ENCODE results near the gene APBA1. TPM values are rescaled to one million over a fixed set of nuclear protein-coding genes. Genes with fewer than 3 reads are reported as not detected.

Gene APBA1
- total and polyA plus RNA-seq, 2 of the 4 experiments (the other 2 are of a cell fraction), result 3.8 to 5.1 TPM

- POLR2A ChIA-PET (ENCODE audit: unreplicated experiment), result no interaction called here
- CTCF ChIA-PET, result no interaction called here
Measured at GRCh38 chr9:69385581-69386033, 286.6 kb downstream of the APBA1 start.

More at GRCh38 chr9:69385581-69386033, 286.6 kb downstream of the APBA1 start:
- Histone ChIP-seq H4K5ac (ENCODE audit: low read depth, low read length) (no peak overlapping the region), H3K36me3 (ENCODE audit: control insufficient read depth, insufficient read depth, low read length) (no peaks in the 10 kb centered on the region), H3K9me1 (ENCODE audit: insufficient read depth, low read length) (no peaks in the 10 kb centered on the region), H3K9me3 (ENCODE audit: control insufficient read depth, insufficient read depth, low read length) (no peaks in the 10 kb centered on the region), H3K18ac (ENCODE audit: low read depth, low read length) (no peak overlapping the region), H3K4me3 (ENCODE audit: insufficient read depth, low read depth, low read length) (no peak overlapping the region), H2AK9ac (replicated peaks; ENCODE audit: low read depth, low read length, poor library complexity) (no peak overlapping the region), H3K79me1 (ENCODE audit: low read depth in 1 of 2, low read length in 2 of 2) (no peaks in the 10 kb centered on the region), H2BK5ac (ENCODE audit: low read depth, low read length, poor library complexity, severe bottlenecking) (no peak overlapping the region), H4K8ac (ENCODE audit: low read depth in 2 of 2, low read length in 2 of 2) (no peak overlapping the region), H2BK15ac (ENCODE audit: low read depth, low read length) (no peak overlapping the region), H3K56ac (ENCODE audit: extremely low read depth, insufficient read depth, low read length) (no peak overlapping the region), H3K4me1 (ENCODE audit: control insufficient read depth, insufficient read depth, low read length) (no peaks in the 10 kb centered on the region), H3K23ac (ENCODE audit: low read depth, low read length) (no peak overlapping the region), H3K4ac (ENCODE audit: low read depth, low read length) (no peak overlapping the region), H3K9ac (ENCODE audit: low read depth, low read length) (no peak overlapping the region), H3K4me2 (ENCODE audit: low read depth, low read length) (no peak overlapping the region), H2AFZ (replicated peaks; ENCODE audit: low read length, poor library complexity) (no peak overlapping the region), H4K91ac (ENCODE audit: insufficient read depth, low read depth, low read length) (no peak overlapping the region), H2BK20ac (ENCODE audit: low read depth, low read length) (no peak overlapping the region), H2BK120ac (ENCODE audit: low read depth, low read length) (no peak overlapping the region), H3K14ac (replicated peaks; ENCODE audit: low read depth, low read length) (no peak overlapping the region), H3K27ac (ENCODE audit: insufficient read depth, low read length) (no peak overlapping the region), H2AK5ac (ENCODE audit: low read depth, low read length) (no peak overlapping the region), H3K27me3 (ENCODE audit: control insufficient read depth, insufficient read depth, low read length) (peaks cover 35% of the 10 kb centered on the region), H4K20me1 (ENCODE audit: insufficient read depth, low read length) (no peaks in the 10 kb centered on the region)
- dilution Hi-C loops (cut with HindIII; ENCODE audit: low sequenced_read_pairs, unreplicated experiment), result no loop called here
- intact Hi-C loops (cut with micrococcal nuclease), result no loop called here
- no TSS peak for BruUV-seq (replicated peaks)
- ATAC-seq (ENCODE audit: low read depth), result no peak
- WGBS, 2 experiments (ENCODE audit: extremely low coverage in 2 of 2, insufficient read length in 1 of 2), result no CpG with 5 or more reads among the region's 6 CpGs
- no peak for DNase-seq
- TF ChIP-seq ELK1 (IDR thresholded peaks at IDR 0.05; ENCODE audit: borderline replicate concordance, low read depth, low read length), result no peak
- TF ChIP-seq POLR2A (IDR thresholded peaks at IDR 0.05; ENCODE audit: low read depth, low read length), result no peak
- TF ChIP-seq USF2 (IDR thresholded peaks at IDR 0.05; ENCODE audit: low read depth, low read length), result no peak
- no peak for TF ChIP-seq CTCF (conservative IDR thresholded peaks at IDR 0.05; ENCODE audit: low read depth, low read length)
- TF ChIP-seq MAZ (IDR thresholded peaks at IDR 0.05; ENCODE audit: borderline replicate concordance, low read depth, low read length), result no peak
- no peak for TF ChIP-seq NFE2L2 (IDR thresholded peaks at IDR 0.05; ENCODE audit: low read depth, low read length)
- no peak for TF ChIP-seq RAD21 (IDR thresholded peaks at IDR 0.05; ENCODE audit: low read length)
- no peak for TF ChIP-seq FOS (IDR thresholded peaks at IDR 0.05; ENCODE audit: low read depth, low read length)
- no peak for TF ChIP-seq MXI1 (IDR thresholded peaks at IDR 0.05; ENCODE audit: borderline replicate concordance, low read depth, low read length)
- TF ChIP-seq RFX5 (IDR thresholded peaks at IDR 0.05; ENCODE audit: low read depth, low read length), result no peak
- TF ChIP-seq BHLHE40 (IDR thresholded peaks at IDR 0.05; ENCODE audit: low read depth, low read length), result no peak
- TF ChIP-seq RCOR1 (IDR thresholded peaks at IDR 0.05; ENCODE audit: insufficient replicate concordance, low read length), result no peak
- TF ChIP-seq CEBPB (IDR thresholded peaks at IDR 0.05; ENCODE audit: low read depth, low read length), result no peak
- no peak for TF ChIP-seq SMC3 (IDR thresholded peaks at IDR 0.05; ENCODE audit: low read depth, low read length)
- TF ChIP-seq MAFK (IDR thresholded peaks at IDR 0.05; ENCODE audit: low read depth, low read length), result no peak
- no peak for TF ChIP-seq CHD1 (IDR thresholded peaks at IDR 0.05; ENCODE audit: low read depth, low read length)
- in situ Hi-C loops (cut with MboI; ENCODE audit: low sequenced_read_pairs), result no loop called here

Data from IMR-90 (cell line).